Vagina (tissue), 2 donors: ENCODE measurements around the gene SFN.

Experiments
- CTCF ChIP-seq, 3 experiments: fragments of 450-650 bp in 2 of 3; fragments of 200-600 bp in 1 of 3; sonication (generic) in 1 of 3; IDR thresholded peaks; one replicate each; pipeline ENCODE4 v1.5.1; 2017 to 2019; ENCODE audit warnings: antibody characterized with exemption in 3 of 3, mild to moderate bottlenecking in 2 of 3, moderate library complexity in 2 of 3
- POLR2A ChIP-seq, 2 donors: fragments of 450-650 bp; IDR thresholded peaks; one replicate each; pipeline ENCODE4 v1.6.1; 2017; ENCODE audit warnings: antibody characterized with exemption in 2 of 2, mild to moderate bottlenecking in 2 of 2, moderate library complexity in 2 of 2
- POLR2AphosphoS5 ChIP-seq, 2 donors: sonication (generic); formaldehyde crosslinking; IDR thresholded peaks; one replicate each; pipeline ENCODE4 v1.9.0; 2017; ENCODE audit warnings: antibody characterized with exemption in 2 of 2, mild to moderate bottlenecking in 2 of 2, low read depth in 1 of 2; ENCODE audit not compliant: insufficient read depth in 1 of 2

GRCh38 chr1:26894263-26894662 is 31.3 kb downstream of the SFN start:
- TF ChIP-seq POLR2A (IDR thresholded peaks at IDR 0.05) (no peak), CTCF (IDR thresholded peaks at IDR 0.05) (no peak), POLR2AphosphoS5 (IDR thresholded peaks at IDR 0.05; ENCODE audit: insufficient read depth in 1 of 2, low read depth in 1 of 2) (no peak)
